Panc1 (cell line): Measurements from ENCODE around the gene PRUNE2. TPM values are rescaled to one million over a fixed set of nuclear protein-coding genes. Genes with fewer than 3 reads are reported as not detected.
"Not testable (repeated sequence)": the region's sequence is repeated elsewhere in the genome, so short reads cannot be mapped to it uniquely, and the experiment has no call there.

Experiments
- ATAC-seq: fragments of 200-7000 bp; cut with Tn5 transposase; 2 replicates; pipeline ENCODE4 v1.9.1; 2020; ENCODE audit warnings: mild to moderate bottlenecking, moderate library complexity
- BruUV-seq: library from RNA; stranded (reverse); fragments of 400-500 nt; replicated peaks from 2 replicates; lab custom pipeline; 2021; lab: Mats Ljungman, UMichigan
- CTCF ChIA-PET: fragments of 300-600 bp; sonication (Branson Sonifier 250); formaldehyde crosslinking; loops from one replicate; lab custom pipeline; 2022; ENCODE audit warnings: antibody characterized with exemption; lab: Charles Lee
- POLR2A ChIA-PET: fragments of 300-600 bp; sonication (Branson Sonifier 250); formaldehyde crosslinking; loops from one replicate; lab custom pipeline; 2022; ENCODE audit warnings: antibody characterized with exemption; lab: Charles Lee
- DNase-seq: peaks from one replicate; pipeline ENCODE4 v3.0.0-alpha.2; 2010; ENCODE audit warnings: low read depth, low spot score
- H3K27ac ChIP-seq: 2 replicates; pipeline ENCODE4 v1.5.1; 2011; ENCODE audit warnings: mild to moderate bottlenecking, low read length, inconsistent platforms
- H3K27me3 ChIP-seq: fragments of 200-500 bp; sonication (Bioruptor generic); 2 replicates; pipeline ENCODE4 v1.6.0; 2014; ENCODE audit warnings: low read length, inconsistent platforms; ENCODE audit not compliant: control insufficient read depth, insufficient read depth
- H3K36me3 ChIP-seq: fragments of 200-500 bp; sonication (Bioruptor generic); 2 replicates; pipeline ENCODE4 v1.5.1; 2014; ENCODE audit warnings: inconsistent platforms, mild to moderate bottlenecking, low read length, moderate library complexity; ENCODE audit not compliant: control insufficient read depth, insufficient read depth
- H3K4me1 ChIP-seq: 2 replicates; pipeline ENCODE4 v1.5.1; 2011; ENCODE audit warnings: inconsistent platforms, mild to moderate bottlenecking, low read length, moderate library complexity; ENCODE audit not compliant: control insufficient read depth, insufficient read depth
- H3K4me3 ChIP-seq, 2 experiments: 2 replicates each; pipeline ENCODE4 v1.5.1; 2011 to 2012; ENCODE audit warnings: low read depth in 2 of 2, low read length in 2 of 2, mild to moderate bottlenecking in 2 of 2, inconsistent platforms in 1 of 2, moderate library complexity in 1 of 2
- H3K9me3 ChIP-seq: fragments of 200-500 bp; sonication (Bioruptor generic); 2 replicates; pipeline ENCODE4 v1.5.1; 2014; ENCODE audit warnings: low read depth, mild to moderate bottlenecking, inconsistent platforms, low read length, moderate library complexity; ENCODE audit not compliant: control insufficient read depth, insufficient read depth
- CTCF ChIP-seq: fragments of 450-650 bp; IDR thresholded peaks from 2 replicates; pipeline ENCODE4 v1.5.1; 2017; ENCODE audit warnings: mild to moderate bottlenecking
- POLR2AphosphoS5 ChIP-seq: IDR thresholded peaks from 2 replicates; pipeline ENCODE4 v1.6.1; 2012; ENCODE audit warnings: mild to moderate bottlenecking, low read depth, low read length, moderate library complexity
- SIN3A ChIP-seq: IDR thresholded peaks from 2 replicates; pipeline ENCODE4 v1.6.1; 2012; ENCODE audit warnings: low read depth, mild to moderate bottlenecking, low read length, moderate library complexity, borderline replicate concordance; ENCODE audit not compliant: insufficient read depth
- TCF7L2 ChIP-seq: IDR thresholded peaks from 2 replicates; pipeline ENCODE4 v1.6.1; 2011; ENCODE audit warnings: mild to moderate bottlenecking, low read depth, low read length, inconsistent platforms
- in situ Hi-C: cut with HindIII; loops from 2 replicates; pipeline ENCODE4 v1.10.0; 2016; ENCODE audit warnings: low sequenced_read_pairs, low pct_unique_long_range_greater_than_20kb
- intact Hi-C: fragments of 100-400 bp; cut with micrococcal nuclease; formaldehyde crosslinking; loops from one replicate; pipeline ENCODE4 v1.10.0; 2022; ENCODE audit not compliant: unreplicated experiment
- total RNA-seq: library from RNA; stranded (reverse); gene quantifications from one replicate; pipeline ENCODE4 v1.2.1, GENCODE V29; 2021; ENCODE audit not compliant: unreplicated experiment
- TF ChIP-seq, protein P1 (sequence below), 2 experiments: IDR thresholded peaks; 2 replicates each; pipeline ENCODE4 v1.6.1; 2011 to 2012; ENCODE audit warnings: low read depth in 2 of 2, control low read depth in 1 of 2, low read length in 1 of 2, mild to moderate bottlenecking in 1 of 2, moderate library complexity in 1 of 2; ENCODE audit not compliant: insufficient read depth in 1 of 2

PRUNE2 gene
- total RNA-seq, 1 experiment from 2014 or later, result 0.18 TPM

GRCh38 chr9:76859860-76860259 lies 46.1 kb downstream of the PRUNE2 start:
- in situ Hi-C loops, result no loop called here
- no peaks in the 10 kb centered on the region for H3K36me3 ChIP-seq
- CTCF ChIA-PET, result no interaction called here
- no peak for ATAC-seq
- TF ChIP-seq SIN3A, result no peak
- TF ChIP-seq POLR2AphosphoS5, result no peak
- TF ChIP-seq, protein P1, sequence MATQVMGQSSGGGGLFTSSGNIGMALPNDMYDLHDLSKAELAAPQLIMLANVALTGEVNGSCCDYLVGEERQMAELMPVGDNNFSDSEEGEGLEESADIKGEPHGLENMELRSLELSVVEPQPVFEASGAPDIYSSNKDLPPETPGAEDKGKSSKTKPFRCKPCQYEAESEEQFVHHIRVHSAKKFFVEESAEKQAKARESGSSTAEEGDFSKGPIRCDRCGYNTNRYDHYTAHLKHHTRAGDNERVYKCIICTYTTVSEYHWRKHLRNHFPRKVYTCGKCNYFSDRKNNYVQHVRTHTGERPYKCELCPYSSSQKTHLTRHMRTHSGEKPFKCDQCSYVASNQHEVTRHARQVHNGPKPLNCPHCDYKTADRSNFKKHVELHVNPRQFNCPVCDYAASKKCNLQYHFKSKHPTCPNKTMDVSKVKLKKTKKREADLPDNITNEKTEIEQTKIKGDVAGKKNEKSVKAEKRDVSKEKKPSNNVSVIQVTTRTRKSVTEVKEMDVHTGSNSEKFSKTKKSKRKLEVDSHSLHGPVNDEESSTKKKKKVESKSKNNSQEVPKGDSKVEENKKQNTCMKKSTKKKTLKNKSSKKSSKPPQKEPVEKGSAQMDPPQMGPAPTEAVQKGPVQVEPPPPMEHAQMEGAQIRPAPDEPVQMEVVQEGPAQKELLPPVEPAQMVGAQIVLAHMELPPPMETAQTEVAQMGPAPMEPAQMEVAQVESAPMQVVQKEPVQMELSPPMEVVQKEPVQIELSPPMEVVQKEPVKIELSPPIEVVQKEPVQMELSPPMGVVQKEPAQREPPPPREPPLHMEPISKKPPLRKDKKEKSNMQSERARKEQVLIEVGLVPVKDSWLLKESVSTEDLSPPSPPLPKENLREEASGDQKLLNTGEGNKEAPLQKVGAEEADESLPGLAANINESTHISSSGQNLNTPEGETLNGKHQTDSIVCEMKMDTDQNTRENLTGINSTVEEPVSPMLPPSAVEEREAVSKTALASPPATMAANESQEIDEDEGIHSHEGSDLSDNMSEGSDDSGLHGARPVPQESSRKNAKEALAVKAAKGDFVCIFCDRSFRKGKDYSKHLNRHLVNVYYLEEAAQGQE (IDR thresholded peaks at IDR 0.05; ENCODE audit: insufficient read depth in 1 of 2, low read depth in 2 of 2, low read length in 1 of 2), result no peak
- TF ChIP-seq TCF7L2, result no peak
- no peak for TF ChIP-seq CTCF
- POLR2A ChIA-PET, result no interaction called here
- no peak overlapping the region for H3K4me3 ChIP-seq
- no TSS peak for BruUV-seq
- DNase-seq, result no peak
- intact Hi-C loops, result no loop called here
- H3K9me3 ChIP-seq, result no peaks in the 10 kb centered on the region
- no peaks in the 10 kb centered on the region for H3K27me3 ChIP-seq
- no peak overlapping the region for H3K27ac ChIP-seq
- no peaks in the 10 kb centered on the region for H3K4me1 ChIP-seq

GRCh38 chr9:76858248-76858647 lies 47.7 kb downstream of the PRUNE2 start:
- in situ Hi-C loops, DNase-seq, H3K27me3 ChIP-seq, H3K4me3 ChIP-seq, BruUV-seq, POLR2A ChIA-PET, H3K36me3 ChIP-seq, H3K4me1 ChIP-seq, CTCF ChIA-PET, H3K27ac ChIP-seq, H3K9me3 ChIP-seq, ATAC-seq, intact Hi-C loops: not testable (repeated sequence)

- ChIA-PET POLR2A (no interaction called here), CTCF (no interaction called here)
- Histone ChIP-seq H3K36me3 (no peaks in the 10 kb centered on the region), H3K4me1 (no peaks in the 10 kb centered on the region), H3K27ac (no peak overlapping the region), H3K27me3 (no peaks in the 10 kb centered on the region), H3K4me3 (no peak overlapping the region), H3K9me3 (no peaks in the 10 kb centered on the region)
- TF ChIP-seq SIN3A (no peak), CTCF (no peak), TCF7L2 (no peak), POLR2AphosphoS5 (no peak)
- TF ChIP-seq, protein P1 (IDR thresholded peaks at IDR 0.05; ENCODE audit: insufficient read depth in 1 of 2, low read depth in 2 of 2, low read length in 1 of 2), result no peak
- BruUV-seq, result no TSS peak
- in situ Hi-C loops, result no loop called here
- DNase-seq (no peak), ATAC-seq (no peak)
- intact Hi-C loops, result no loop called here
Observed at GRCh38 chr9:76856016-76856415, 49.9 kb downstream of the PRUNE2 start.
